ENCODE data around the gene PPP3R1. TPM values are rescaled to one million over a fixed set of nuclear protein-coding genes. Genes with fewer than 3 reads are reported as not detected.

Gene PPP3R1
- total and polyA plus RNA-seq, 10 of the 15 experiments (the other 5 are each of a cell fraction or from before 2014, with no cell fraction given), result 1.5 to 61.0 (median 15.8) TPM

DNA sequence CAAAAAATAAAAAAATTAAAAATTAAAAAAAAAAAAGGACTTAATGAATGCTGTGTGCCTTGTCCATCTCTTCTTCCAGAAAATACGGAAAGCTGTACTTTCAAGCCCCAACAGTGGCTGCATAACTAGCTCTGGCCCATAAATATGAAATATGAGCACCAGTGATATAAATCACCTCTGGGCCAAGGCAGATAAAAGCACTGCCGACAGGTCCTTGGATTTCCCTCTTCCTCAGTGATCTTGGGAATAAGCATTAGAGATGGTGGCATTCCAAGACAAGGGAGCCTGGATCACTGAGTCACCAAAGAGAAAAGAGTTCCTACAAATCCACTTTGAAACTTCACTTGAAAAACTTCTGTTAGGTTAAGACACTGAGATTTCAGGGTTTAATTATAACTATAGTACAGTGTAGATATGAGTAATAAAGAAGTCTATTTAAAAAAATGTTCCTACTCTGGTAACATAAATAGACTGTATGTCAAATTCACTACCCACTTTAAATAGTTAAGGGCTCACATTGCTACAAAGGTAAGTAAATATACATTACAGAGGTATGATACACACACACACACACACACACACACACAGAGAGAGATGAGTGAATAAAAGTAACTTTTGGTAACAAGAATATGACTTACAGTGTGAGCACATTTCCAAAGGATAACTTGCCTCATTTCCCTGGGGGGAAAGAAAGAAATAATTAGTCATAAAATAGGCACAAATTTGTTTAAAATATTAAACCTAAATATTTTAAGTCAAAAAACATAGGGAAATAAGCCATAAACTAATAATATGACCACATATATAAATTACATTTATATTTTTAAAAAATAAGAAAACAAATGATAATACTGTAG, 35.6 kb downstream of the PPP3R1 start (continued):
- TF ChIP-seq MYB (IDR thresholded peaks at IDR 0.05; ENCODE audit: borderline replicate concordance, low read depth, low read length) (no peak), NR2C1 (IDR thresholded peaks at IDR 0.05) (no peak), CEBPB (IDR thresholded peaks at IDR 0.05; ENCODE audit: borderline replicate concordance in 1 of 2, low read depth in 2 of 2, low read length in 2 of 2) (0 out of 4 replicates have a peak, but pooled peaks of 1 of the 2 experiments have one; percentile 50), FOXM1 (IDR thresholded peaks at IDR 0.05; ENCODE audit: low read depth, low read length) (peak; percentile 65; the same call in 1 of the 2 replicates), ZNF207 (IDR thresholded peaks at IDR 0.05; ENCODE audit: borderline replicate concordance) (no peak), NFIC (IDR thresholded peaks at IDR 0.05; ENCODE audit: low read depth, low read length) (peak; percentile 87), SIX5 (IDR thresholded peaks at IDR 0.05; ENCODE audit: low read depth, low read length, severe bottlenecking) (no peak), ZNF622 (IDR thresholded peaks at IDR 0.05) (no peak), SMAD5 (IDR thresholded peaks at IDR 0.05; ENCODE audit: low read depth) (no peak), CBFB (IDR thresholded peaks at IDR 0.05; ENCODE audit: low read depth) (no peak), ZZZ3 (IDR thresholded peaks at IDR 0.05; ENCODE audit: control insufficient read depth, insufficient read length, low read depth) (no peak), LARP7 (IDR thresholded peaks at IDR 0.05) (no peak)
- TF ChIP-seq, protein P1, sequence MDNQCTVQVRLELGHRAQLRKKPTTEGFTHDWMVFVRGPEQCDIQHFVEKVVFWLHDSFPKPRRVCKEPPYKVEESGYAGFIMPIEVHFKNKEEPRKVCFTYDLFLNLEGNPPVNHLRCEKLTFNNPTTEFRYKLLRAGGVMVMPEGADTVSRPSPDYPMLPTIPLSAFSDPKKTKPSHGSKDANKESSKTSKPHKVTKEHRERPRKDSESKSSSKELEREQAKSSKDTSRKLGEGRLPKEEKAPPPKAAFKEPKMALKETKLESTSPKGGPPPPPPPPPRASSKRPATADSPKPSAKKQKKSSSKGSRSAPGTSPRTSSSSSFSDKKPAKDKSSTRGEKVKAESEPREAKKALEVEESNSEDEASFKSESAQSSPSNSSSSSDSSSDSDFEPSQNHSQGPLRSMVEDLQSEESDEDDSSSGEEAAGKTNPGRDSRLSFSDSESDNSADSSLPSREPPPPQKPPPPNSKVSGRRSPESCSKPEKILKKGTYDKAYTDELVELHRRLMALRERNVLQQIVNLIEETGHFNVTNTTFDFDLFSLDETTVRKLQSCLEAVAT (IDR thresholded peaks at IDR 0.05), result no peak
- TF ChIP-seq, protein P2, sequence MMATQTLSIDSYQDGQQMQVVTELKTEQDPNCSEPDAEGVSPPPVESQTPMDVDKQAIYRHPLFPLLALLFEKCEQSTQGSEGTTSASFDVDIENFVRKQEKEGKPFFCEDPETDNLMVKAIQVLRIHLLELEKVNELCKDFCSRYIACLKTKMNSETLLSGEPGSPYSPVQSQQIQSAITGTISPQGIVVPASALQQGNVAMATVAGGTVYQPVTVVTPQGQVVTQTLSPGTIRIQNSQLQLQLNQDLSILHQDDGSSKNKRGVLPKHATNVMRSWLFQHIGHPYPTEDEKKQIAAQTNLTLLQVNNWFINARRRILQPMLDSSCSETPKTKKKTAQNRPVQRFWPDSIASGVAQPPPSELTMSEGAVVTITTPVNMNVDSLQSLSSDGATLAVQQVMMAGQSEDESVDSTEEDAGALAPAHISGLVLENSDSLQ (IDR thresholded peaks at IDR 0.05), result no peak
- TF ChIP-seq, protein P3, sequence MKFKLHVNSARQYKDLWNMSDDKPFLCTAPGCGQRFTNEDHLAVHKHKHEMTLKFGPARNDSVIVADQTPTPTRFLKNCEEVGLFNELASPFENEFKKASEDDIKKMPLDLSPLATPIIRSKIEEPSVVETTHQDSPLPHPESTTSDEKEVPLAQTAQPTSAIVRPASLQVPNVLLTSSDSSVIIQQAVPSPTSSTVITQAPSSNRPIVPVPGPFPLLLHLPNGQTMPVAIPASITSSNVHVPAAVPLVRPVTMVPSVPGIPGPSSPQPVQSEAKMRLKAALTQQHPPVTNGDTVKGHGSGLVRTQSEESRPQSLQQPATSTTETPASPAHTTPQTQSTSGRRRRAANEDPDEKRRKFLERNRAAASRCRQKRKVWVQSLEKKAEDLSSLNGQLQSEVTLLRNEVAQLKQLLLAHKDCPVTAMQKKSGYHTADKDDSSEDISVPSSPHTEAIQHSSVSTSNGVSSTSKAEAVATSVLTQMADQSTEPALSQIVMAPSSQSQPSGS (IDR thresholded peaks at IDR 0.05; ENCODE audit: low read length), result peak; percentile 69; the same call in 1 of the 2 replicates
- TF ChIP-seq, protein P4, sequence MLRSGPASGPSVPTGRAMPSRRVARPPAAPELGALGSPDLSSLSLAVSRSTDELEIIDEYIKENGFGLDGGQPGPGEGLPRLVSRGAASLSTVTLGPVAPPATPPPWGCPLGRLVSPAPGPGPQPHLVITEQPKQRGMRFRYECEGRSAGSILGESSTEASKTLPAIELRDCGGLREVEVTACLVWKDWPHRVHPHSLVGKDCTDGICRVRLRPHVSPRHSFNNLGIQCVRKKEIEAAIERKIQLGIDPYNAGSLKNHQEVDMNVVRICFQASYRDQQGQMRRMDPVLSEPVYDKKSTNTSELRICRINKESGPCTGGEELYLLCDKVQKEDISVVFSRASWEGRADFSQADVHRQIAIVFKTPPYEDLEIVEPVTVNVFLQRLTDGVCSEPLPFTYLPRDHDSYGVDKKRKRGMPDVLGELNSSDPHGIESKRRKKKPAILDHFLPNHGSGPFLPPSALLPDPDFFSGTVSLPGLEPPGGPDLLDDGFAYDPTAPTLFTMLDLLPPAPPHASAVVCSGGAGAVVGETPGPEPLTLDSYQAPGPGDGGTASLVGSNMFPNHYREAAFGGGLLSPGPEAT (IDR thresholded peaks at IDR 0.05; ENCODE audit: low read depth), result no peak
- TF ChIP-seq, protein P5, sequence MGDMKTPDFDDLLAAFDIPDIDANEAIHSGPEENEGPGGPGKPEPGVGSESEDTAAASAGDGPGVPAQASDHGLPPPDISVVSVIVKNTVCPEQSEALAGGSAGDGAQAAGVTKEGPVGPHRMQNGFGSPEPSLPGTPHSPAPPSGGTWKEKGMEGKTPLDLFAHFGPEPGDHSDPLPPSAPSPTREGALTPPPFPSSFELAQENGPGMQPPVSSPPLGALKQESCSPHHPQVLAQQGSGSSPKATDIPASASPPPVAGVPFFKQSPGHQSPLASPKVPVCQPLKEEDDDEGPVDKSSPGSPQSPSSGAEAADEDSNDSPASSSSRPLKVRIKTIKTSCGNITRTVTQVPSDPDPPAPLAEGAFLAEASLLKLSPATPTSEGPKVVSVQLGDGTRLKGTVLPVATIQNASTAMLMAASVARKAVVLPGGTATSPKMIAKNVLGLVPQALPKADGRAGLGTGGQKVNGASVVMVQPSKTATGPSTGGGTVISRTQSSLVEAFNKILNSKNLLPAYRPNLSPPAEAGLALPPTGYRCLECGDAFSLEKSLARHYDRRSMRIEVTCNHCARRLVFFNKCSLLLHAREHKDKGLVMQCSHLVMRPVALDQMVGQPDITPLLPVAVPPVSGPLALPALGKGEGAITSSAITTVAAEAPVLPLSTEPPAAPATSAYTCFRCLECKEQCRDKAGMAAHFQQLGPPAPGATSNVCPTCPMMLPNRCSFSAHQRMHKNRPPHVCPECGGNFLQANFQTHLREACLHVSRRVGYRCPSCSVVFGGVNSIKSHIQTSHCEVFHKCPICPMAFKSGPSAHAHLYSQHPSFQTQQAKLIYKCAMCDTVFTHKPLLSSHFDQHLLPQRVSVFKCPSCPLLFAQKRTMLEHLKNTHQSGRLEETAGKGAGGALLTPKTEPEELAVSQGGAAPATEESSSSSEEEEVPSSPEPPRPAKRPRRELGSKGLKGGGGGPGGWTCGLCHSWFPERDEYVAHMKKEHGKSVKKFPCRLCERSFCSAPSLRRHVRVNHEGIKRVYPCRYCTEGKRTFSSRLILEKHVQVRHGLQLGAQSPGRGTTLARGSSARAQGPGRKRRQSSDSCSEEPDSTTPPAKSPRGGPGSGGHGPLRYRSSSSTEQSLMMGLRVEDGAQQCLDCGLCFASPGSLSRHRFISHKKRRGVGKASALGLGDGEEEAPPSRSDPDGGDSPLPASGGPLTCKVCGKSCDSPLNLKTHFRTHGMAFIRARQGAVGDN (IDR thresholded peaks at IDR 0.05), result no peak

Data from GM12878 (cell line).